SJCRH30 (cell line): ENCODE data around the gene PLCD3. TPM values are rescaled to one million over a fixed set of nuclear protein-coding genes. Genes with fewer than 3 reads are reported as not detected.

Experiments used
- DNase-seq, 2 experiments: peaks; one replicate each; pipeline ENCODE4 v3.0.0-alpha.2; 2015 to 2020
- H3K27ac ChIP-seq: fragments of 250-450 bp; sonication (Bioruptor Pico); 2 replicates; pipeline ENCODE4 v1.5.1; 2020; ENCODE audit warnings: mild to moderate bottlenecking, moderate library complexity
- H3K27me3 ChIP-seq: fragments of 250-450 bp; sonication (Bioruptor Pico); 2 replicates; pipeline ENCODE4 v1.5.1; 2020; ENCODE audit warnings: mild to moderate bottlenecking, moderate library complexity
- H3K36me3 ChIP-seq: fragments of 250-450 bp; sonication (Bioruptor Pico); 2 replicates; pipeline ENCODE4 v1.5.1; 2020; ENCODE audit warnings: mild to moderate bottlenecking, moderate library complexity
- H3K4me1 ChIP-seq: fragments of 250-450 bp; sonication (Bioruptor Pico); 2 replicates; pipeline ENCODE4 v1.5.1; 2020; ENCODE audit warnings: mild to moderate bottlenecking, moderate library complexity
- H3K4me3 ChIP-seq: fragments of 250-450 bp; sonication (Bioruptor Pico); 2 replicates; pipeline ENCODE4 v1.5.1; 2020; ENCODE audit warnings: mild to moderate bottlenecking, moderate library complexity
- H3K9me3 ChIP-seq: fragments of 250-450 bp; sonication (Bioruptor Pico); replicated peaks from 2 replicates; pipeline ENCODE4 v1.5.1; 2020; ENCODE audit warnings: mild to moderate bottlenecking, moderate library complexity
- total RNA-seq: library from RNA; depleted of rRNA; stranded (reverse); fragments of >200 nt; shearing (Covaris generic); gene quantifications from 2 replicates; pipeline ENCODE4 v1.2.3, GENCODE V29; 2014; rRNA removed

Gene PLCD3
- 5.8 and 8.2 TPM in 2 replicates for total RNA-seq

- Histone ChIP-seq H3K9me3 (no peaks in the 10 kb centered on the region), H3K27ac (peak within 1 kb of the TSS; percentile 19; the same call in 1 of the 2 replicates), H3K4me1 (peaks cover 25% of the 10 kb centered on the region), H3K4me3 (peak within 1 kb of the TSS; percentile 73), H3K36me3 (no peaks in the 10 kb centered on the region), H3K27me3 (no peaks in the 10 kb centered on the region)
- DNase-seq: no peak
Measured at GRCh38 chr17:45132320-45132571, at the start of gene PLCD3. Gene PLCD3, minus strand, starts transcription at chr17:45132515. Its CDS starts 105 bp downstream, at chr17:45132410.

- H3K4me3 ChIP-seq: no peak overlapping the region
- H3K27ac ChIP-seq: no peak overlapping the region
- H3K36me3 ChIP-seq: no peaks in the 10 kb centered on the region
- H3K27me3 ChIP-seq: no peaks in the 10 kb centered on the region
- H3K9me3 ChIP-seq: no peaks in the 10 kb centered on the region
- peaks cover 17% of the 10 kb centered on the region for H3K4me1 ChIP-seq
- no peak for DNase-seq
Measured at GRCh38 chr17:45177563-45177962, 45.2 kb upstream of the PLCD3 start.

GRCh38 chr17:45175759-45176115 is 43.4 kb upstream of the PLCD3 start:
- H3K27ac ChIP-seq: no peak overlapping the region
- no peak for DNase-seq
- no peaks in the 10 kb centered on the region for H3K9me3 ChIP-seq
- H3K27me3 ChIP-seq: no peaks in the 10 kb centered on the region
- no peaks in the 10 kb centered on the region for H3K36me3 ChIP-seq
- H3K4me1 ChIP-seq: peaks cover 26% of the 10 kb centered on the region
- no peak overlapping the region for H3K4me3 ChIP-seq

GRCh38 chr17:45172541-45173286 is 40.4 kb upstream of the PLCD3 start:
- Histone ChIP-seq H3K27me3 (no peaks in the 10 kb centered on the region), H3K4me1 (peaks cover 32% of the 10 kb centered on the region), H3K36me3 (no peaks in the 10 kb centered on the region), H3K9me3 (no peaks in the 10 kb centered on the region), H3K4me3 (peak overlapping the region; percentile 52), H3K27ac (peak overlapping the region; percentile 91)
- DNase-seq: peak; percentile 93 to 95

- no peak for DNase-seq
- H3K4me3 ChIP-seq: peak overlapping the region; percentile 52
- H3K27ac ChIP-seq: peak overlapping the region; percentile 91
- peaks cover 32% of the 10 kb centered on the region for H3K4me1 ChIP-seq
- no peaks in the 10 kb centered on the region for H3K36me3 ChIP-seq
- no peaks in the 10 kb centered on the region for H3K27me3 ChIP-seq
- no peaks in the 10 kb centered on the region for H3K9me3 ChIP-seq
Measured at GRCh38 chr17:45172232-45172540, 39.9 kb upstream of the PLCD3 start.

- Histone ChIP-seq H3K4me3 (peak overlapping the region; percentile 52), H3K4me1 (peaks cover 32% of the 10 kb centered on the region), H3K27ac (peak overlapping the region; percentile 91), H3K9me3 (no peaks in the 10 kb centered on the region), H3K27me3 (no peaks in the 10 kb centered on the region), H3K36me3 (no peaks in the 10 kb centered on the region)
- DNase-seq: peak; percentile 97 to 98
Measured at GRCh38 chr17:45171338-45172231, 39.3 kb upstream of the PLCD3 start.

GRCh38 chr17:45170931-45171337 is 38.6 kb upstream of the PLCD3 start:
- Histone ChIP-seq H3K4me3 (peak overlapping the region; percentile 52), H3K9me3 (no peaks in the 10 kb centered on the region), H3K4me1 (peaks cover 26% of the 10 kb centered on the region), H3K27me3 (no peaks in the 10 kb centered on the region), H3K27ac (peak overlapping the region; percentile 91), H3K36me3 (no peaks in the 10 kb centered on the region)
- no peak for DNase-seq

- H3K4me3 ChIP-seq: no peak overlapping the region
- DNase-seq: no peak
- H3K27ac ChIP-seq: peak overlapping the region; percentile 91; the same call in 1 of the 2 replicates
Measured at GRCh38 chr17:45170280-45170930, 38.1 kb upstream of the PLCD3 start.

GRCh38 chr17:45168991-45169752 is 36.9 kb upstream of the PLCD3 start:
- Histone ChIP-seq H3K4me3 (no peak overlapping the region), H3K27me3 (no peaks in the 10 kb centered on the region), H3K9me3 (no peaks in the 10 kb centered on the region), H3K27ac (no peak overlapping the region), H3K4me1 (peaks cover 26% of the 10 kb centered on the region), H3K36me3 (no peaks in the 10 kb centered on the region)
- DNase-seq: no peak

More at GRCh38 chr17:45170280-45170930, 38.1 kb upstream of the PLCD3 start:
- peaks cover 26% of the 10 kb centered on the region for H3K4me1 ChIP-seq
- no peaks in the 10 kb centered on the region for H3K27me3 ChIP-seq
- no peaks in the 10 kb centered on the region for H3K36me3 ChIP-seq
- no peaks in the 10 kb centered on the region for H3K9me3 ChIP-seq

- no peak for DNase-seq
Measured at GRCh38 chr17:45164734-45165269, 32.5 kb upstream of the PLCD3 start.

GRCh38 chr17:45162025-45162687 is 29.8 kb upstream of the PLCD3 start:
- no peaks in the 10 kb centered on the region; the same call in 1 of the 2 replicates for H3K4me1 ChIP-seq
- H3K9me3 ChIP-seq: no peaks in the 10 kb centered on the region
- H3K27me3 ChIP-seq: no peaks in the 10 kb centered on the region
- no peaks in the 10 kb centered on the region for H3K36me3 ChIP-seq
- no peak for DNase-seq
- H3K4me3 ChIP-seq: peak overlapping the region; percentile 90
- H3K27ac ChIP-seq: no peak overlapping the region

More at GRCh38 chr17:45164734-45165269, 32.5 kb upstream of the PLCD3 start:
- no peak overlapping the region for H3K4me3 ChIP-seq
- H3K9me3 ChIP-seq: no peaks in the 10 kb centered on the region
- H3K27ac ChIP-seq: no peak overlapping the region
- no peaks in the 10 kb centered on the region for H3K36me3 ChIP-seq
- no peaks in the 10 kb centered on the region for H3K27me3 ChIP-seq
- H3K4me1 ChIP-seq: no peaks in the 10 kb centered on the region; the same call in 1 of the 2 replicates

- Histone ChIP-seq H3K36me3 (no peaks in the 10 kb centered on the region), H3K27me3 (no peaks in the 10 kb centered on the region), H3K9me3 (no peaks in the 10 kb centered on the region), H3K4me3 (peak within 1 kb of the TSS; percentile 90), H3K4me1 (no peaks in the 10 kb centered on the region; the same call in 1 of the 2 replicates), H3K27ac (peak within 1 kb of the TSS; percentile 98)
- DNase-seq: peak; percentile 99 to 100
Measured at GRCh38 chr17:45161288-45162024, 29.1 kb upstream of the PLCD3 start, which contains the start of gene HEXIM2. Gene HEXIM2, plus strand, starts transcription at chr17:45161875. Its CDS starts 919 bp downstream, at chr17:45162794.
